NB4 (cell line): ENCODE data around the gene TULP4.

Experiments used
- CTCF ChIP-seq: IDR thresholded peaks from one replicate; pipeline ENCODE4 v1.5.1; 2012; ENCODE audit warnings: low read depth, low read length
- POLR2A ChIP-seq: IDR thresholded peaks from 2 replicates; pipeline ENCODE4 v1.6.1; 2011; ENCODE audit warnings: mild to moderate bottlenecking; ENCODE audit not compliant: insufficient read length; ENCODE audit errors: extremely low read depth

GRCh38 chr6:158431560-158431959 is 119.3 kb downstream of the TULP4 start:
- no peak for TF ChIP-seq POLR2A
- no peak for TF ChIP-seq CTCF
